PFSK-1 (cell line): ENCODE measurements around the gene AP4B1.

ENCODE experiments used
- POLR2AphosphoS5 ChIP-seq: IDR thresholded peaks from 2 replicates; pipeline ENCODE4 v1.6.1; 2012; ENCODE audit warnings: low read depth, mild to moderate bottlenecking, control low read depth, low read length, moderate library complexity
- TAF1 ChIP-seq: IDR thresholded peaks from 2 replicates; pipeline ENCODE4 v1.6.1; 2012; ENCODE audit warnings: low read length, control low read depth, borderline replicate concordance; ENCODE audit not compliant: insufficient read depth

DNA sequence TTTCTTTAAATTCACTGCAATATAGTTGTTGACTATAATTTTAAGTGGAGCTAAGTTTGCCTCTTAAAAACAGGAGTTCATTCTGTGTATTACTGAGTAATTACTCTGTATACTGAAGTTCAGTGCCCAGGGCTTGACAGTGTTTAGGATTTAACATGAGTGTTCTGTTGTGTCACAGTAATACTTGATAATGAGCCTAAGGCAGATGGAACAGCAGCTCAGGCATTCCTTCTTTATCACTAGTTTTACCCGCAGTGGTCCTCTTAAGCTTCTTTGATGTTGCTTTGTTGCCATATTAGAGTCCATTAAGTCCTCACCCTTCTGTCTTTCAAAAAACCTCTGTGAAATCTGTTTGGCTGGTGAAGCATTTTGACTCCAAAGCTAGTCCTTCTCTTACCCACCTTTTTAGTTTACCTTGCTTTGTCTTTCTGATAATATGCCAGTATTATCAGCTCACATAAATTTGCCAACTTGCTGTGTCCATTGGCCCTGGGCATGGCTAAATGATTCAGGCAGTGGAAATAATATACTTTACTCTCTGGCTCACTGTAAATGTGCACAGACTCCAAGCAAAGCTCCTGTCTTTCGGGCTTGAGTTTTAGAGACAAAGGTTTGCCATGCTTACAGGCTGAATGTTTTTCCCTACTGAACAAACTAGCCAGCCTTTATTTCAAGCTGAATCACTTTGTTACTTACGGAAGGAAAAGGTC is 42.2 kb upstream of the AP4B1 start:
- no peak for TF ChIP-seq POLR2AphosphoS5
- no peak for TF ChIP-seq TAF1
